Measurements from ENCODE around the gene RBMY1F.
"Not testable (repeated sequence)": the region's sequence is repeated elsewhere in the genome, so short reads cannot be mapped to it uniquely, and the experiment has no call there.

The RBMY1F gene

DNA sequence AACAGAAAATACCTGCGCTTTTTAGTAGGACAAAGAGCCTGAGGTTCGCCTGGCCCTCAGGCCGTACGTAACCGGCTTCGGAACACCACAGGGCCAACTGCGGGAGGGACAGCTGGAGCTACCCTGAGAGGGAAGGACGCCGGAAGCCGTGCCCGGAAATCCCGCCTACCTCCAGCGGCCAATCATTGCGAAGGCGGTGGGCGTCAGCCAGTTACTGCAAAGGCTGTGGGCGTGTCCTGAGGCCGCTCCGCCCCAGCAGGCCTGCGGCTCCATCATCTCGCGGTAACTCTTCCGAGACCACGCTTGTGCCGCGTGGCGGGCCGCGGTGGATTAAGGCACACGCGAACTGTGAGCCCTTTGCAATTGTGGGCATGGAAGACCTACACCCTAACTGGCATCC lies at the start of gene RBMY1F:
RBMY1F (minus strand) TSS at position 101 of the 400 bp plus-strand sequence. CDS start 1,954 bp downstream, outside the sequence.
- DNase-seq (ENCODE audit: low read depth), result not testable (repeated sequence)

DNA sequence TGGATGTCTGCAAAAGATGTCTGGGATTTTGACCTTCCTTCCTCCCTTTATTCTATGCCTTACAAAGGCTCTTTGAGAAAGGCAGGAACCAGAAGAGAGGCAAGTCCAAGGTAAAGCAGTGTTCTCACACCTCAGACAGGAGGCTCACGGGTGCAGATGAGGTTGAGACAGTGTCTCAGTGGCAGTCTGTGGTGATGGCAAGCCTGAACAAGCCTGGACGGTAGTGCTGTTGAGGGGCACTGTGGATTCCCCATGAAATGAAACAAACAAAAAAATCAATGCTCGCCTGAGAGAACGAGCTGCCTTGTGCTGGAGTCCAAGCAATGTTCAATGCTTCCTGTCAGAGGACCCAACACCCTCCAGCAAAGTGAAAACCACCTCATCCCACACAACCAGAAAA lies 31.6 kb downstream of the RBMY1F start:
- DNase-seq (ENCODE audit: low read depth), result not testable (repeated sequence)

DNA sequence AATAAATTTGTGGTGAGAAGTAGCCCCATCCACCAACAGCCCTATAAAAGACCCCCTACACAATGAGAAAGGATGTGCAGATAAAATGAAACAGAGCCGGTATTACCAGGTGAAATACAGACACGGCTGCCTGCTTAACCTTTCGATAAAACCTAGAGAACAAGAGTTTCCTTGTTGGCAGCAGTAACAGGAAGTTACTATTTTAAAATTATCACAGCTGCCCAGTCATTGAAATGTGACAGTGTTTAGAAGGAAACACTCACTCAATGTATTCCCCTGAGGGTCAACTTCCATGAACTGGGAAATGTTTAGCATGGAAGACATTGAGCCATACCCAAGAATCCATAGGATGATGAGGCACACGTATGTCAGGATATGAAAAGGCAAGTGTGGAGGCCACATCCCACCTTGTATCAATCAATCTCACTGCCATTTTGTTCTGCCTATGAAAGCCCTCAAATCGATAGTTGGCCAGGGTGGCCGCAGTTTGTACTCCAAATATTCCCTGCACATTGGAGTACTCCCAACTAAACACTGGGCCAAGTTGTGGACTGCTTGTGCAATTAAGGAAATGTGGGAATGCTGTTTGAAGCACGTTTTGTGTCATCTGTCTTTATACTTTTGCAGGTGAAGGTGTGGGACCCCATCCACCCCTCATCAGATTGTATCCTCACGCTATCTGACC lies 41.6 kb downstream of the RBMY1F start:
- DNase-seq (ENCODE audit: low read depth), result not testable (repeated sequence)

DNA sequence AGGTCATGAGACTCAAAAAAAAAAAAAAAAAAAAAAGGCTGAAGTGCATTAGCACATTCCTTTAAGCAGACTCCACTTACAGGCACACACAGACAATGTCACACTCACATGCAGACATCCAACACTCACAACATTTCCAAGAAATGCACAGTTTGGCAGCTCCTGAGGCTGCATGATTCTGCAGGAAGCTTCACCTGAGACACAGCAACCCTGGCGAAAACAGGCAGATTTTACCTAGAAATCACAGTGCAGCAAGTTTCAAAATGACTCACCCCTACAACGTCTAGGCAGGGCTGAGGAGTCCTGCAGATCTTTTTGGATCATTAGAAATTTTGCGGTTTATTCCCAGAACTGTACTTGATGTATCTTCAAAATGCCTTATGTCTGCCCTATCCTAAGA lies 48.0 kb downstream of the RBMY1F start:
- not testable (repeated sequence) for DNase-seq (ENCODE audit: low read depth)

DNA sequence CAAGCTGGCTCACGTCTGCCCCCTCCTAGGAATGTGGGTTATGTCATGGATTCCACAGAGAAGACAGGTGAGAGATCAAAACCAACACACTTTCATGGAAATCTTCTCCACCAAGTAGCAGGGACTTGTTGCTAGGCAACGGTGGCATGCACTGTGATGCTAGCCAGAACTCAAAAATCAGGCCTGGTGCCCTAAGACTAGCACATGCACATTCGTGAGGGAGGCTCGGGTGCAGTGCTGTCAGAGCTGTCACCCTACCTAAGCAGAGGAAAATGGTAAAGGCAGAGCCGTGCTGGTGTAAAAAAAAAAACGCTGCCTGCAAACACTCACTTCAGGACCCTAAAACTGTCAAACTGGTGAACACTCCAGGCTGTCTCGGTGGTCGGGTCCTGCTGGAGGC lies 52.2 kb downstream of the RBMY1F start:
- not testable (repeated sequence) for DNase-seq (ENCODE audit: low read depth)

Data from activated T-cell treated with anti-CD3 and anti-CD28 coated beads for 48 hours (primary cell).